OCI-LY3 (cell line): ENCODE results near the gene HP.
"Not testable (repeated sequence)": the region's sequence is repeated elsewhere in the genome, so short reads cannot be mapped to it uniquely, and the experiment has no call there.

ENCODE experiments used
- H2AFZ ChIP-seq: fragments of 200-600, 300-600 bp; shearing (Covaris generic); 2 replicates; pipeline ENCODE4 v1.6.0; 2014; ENCODE audit warnings: antibody characterized with exemption, low read depth, low read length
- H3K27ac ChIP-seq: fragments of 200-600, 300-600 bp; sonication (generic); 2 replicates; pipeline ENCODE4 v1.5.1; 2014; ENCODE audit warnings: mild to moderate bottlenecking, low read length, moderate library complexity, mixed read lengths
- H3K27me3 ChIP-seq: fragments of 200-600, 300-600 bp; sonication (generic); 2 replicates; pipeline ENCODE4 v1.6.1; 2014; ENCODE audit warnings: low read depth, low read length, mixed read lengths
- H3K36me3 ChIP-seq: fragments of 200-600, 300-600 bp; sonication (generic); replicated peaks from 2 replicates; pipeline ENCODE3; 2014; ENCODE audit warnings: low read depth, low read length, mixed read lengths
- H3K4me1 ChIP-seq: fragments of 300-600, 200-600 bp; sonication (generic); 2 replicates; pipeline ENCODE4 v1.6.1; 2014; ENCODE audit warnings: low read length, mixed read lengths
- H3K4me2 ChIP-seq: fragments of 200-600, 300-600 bp; sonication (generic); 2 replicates; pipeline ENCODE4 v1.6.1; 2014; ENCODE audit warnings: low read length, mixed read lengths
- H3K4me3 ChIP-seq: fragments of 300-600, 200-600 bp; sonication (generic); 2 replicates; pipeline ENCODE4 v1.5.1; 2014; ENCODE audit warnings: antibody characterized with exemption, mild to moderate bottlenecking, low read length, moderate library complexity
- H3K79me2 ChIP-seq: fragments of 300-600, 200-600 bp; shearing (Covaris generic); 2 replicates; pipeline ENCODE4 v1.6.1; 2014; ENCODE audit warnings: mild to moderate bottlenecking, low read length, mixed read lengths
- H3K9ac ChIP-seq: fragments of 300-600, 200-600 bp; shearing (Covaris generic); 2 replicates; pipeline ENCODE4 v1.6.0; 2014; ENCODE audit warnings: mild to moderate bottlenecking, low read length, moderate library complexity
- H3K9me3 ChIP-seq: fragments of 200-600, 300-600 bp; shearing (Covaris generic); 2 replicates; pipeline ENCODE4 v1.6.1; 2014; ENCODE audit warnings: low read length, mixed read lengths; ENCODE audit not compliant: insufficient read depth
- H4K20me1 ChIP-seq: fragments of 200-600, 300-600 bp; sonication (generic); 2 replicates; pipeline ENCODE4 v1.6.1; 2016; ENCODE audit warnings: low read length, mixed read lengths; ENCODE audit not compliant: insufficient read depth
- CTCF ChIP-seq: fragments of 200-600, 300-600 bp; sonication (generic); IDR thresholded peaks from 2 replicates; pipeline ENCODE4 v1.5.1; 2014; ENCODE audit warnings: antibody characterized with exemption, low read length, low read depth
- EZH2phosphoT487 ChIP-seq: fragments of 200-600 bp; shearing (Covaris generic); IDR thresholded peaks from 2 replicates; pipeline ENCODE4 v1.6.1; 2018; ENCODE audit warnings: antibody characterized with exemption, mixed run types, low read depth

The HP gene

GRCh38 chr16:72068930-72069329 is 14.6 kb downstream of the HP start:
- H3K4me3 ChIP-seq: no peak overlapping the region
- no peaks in the 10 kb centered on the region for H3K27me3 ChIP-seq
- TF ChIP-seq EZH2phosphoT487: no peak
- no peak for TF ChIP-seq CTCF
- H3K79me2 ChIP-seq: no peaks in the 10 kb centered on the region
- H3K36me3 ChIP-seq: no peaks in the 10 kb centered on the region
- no peaks in the 10 kb centered on the region for H4K20me1 ChIP-seq
- no peaks in the 10 kb centered on the region for H3K4me1 ChIP-seq
- no peak overlapping the region for H3K9ac ChIP-seq
- no peak overlapping the region for H3K4me2 ChIP-seq
- no peak overlapping the region for H2AFZ ChIP-seq
- H3K9me3 ChIP-seq: no peaks in the 10 kb centered on the region
- no peak overlapping the region for H3K27ac ChIP-seq

GRCh38 chr16:72072514-72073342 is 18.4 kb downstream of the HP start:
- TF ChIP-seq EZH2phosphoT487 (no peak), CTCF (no peak)
- no peak overlapping the region for H2AFZ ChIP-seq

GRCh38 chr16:72073560-72074230 is 19.4 kb downstream of the HP start:
- Histone ChIP-seq H3K79me2 (no peaks in the 10 kb centered on the region), H3K27me3 (no peaks in the 10 kb centered on the region), H4K20me1 (no peaks in the 10 kb centered on the region), H3K27ac (no peak overlapping the region), H3K36me3 (no peaks in the 10 kb centered on the region), H3K4me3 (no peak overlapping the region), H3K9me3 (no peaks in the 10 kb centered on the region), H3K9ac (no peak overlapping the region), H3K4me1 (no peaks in the 10 kb centered on the region), H2AFZ (no peak overlapping the region), H3K4me2 (no peak overlapping the region)
- TF ChIP-seq CTCF: no peak
- no peak for TF ChIP-seq EZH2phosphoT487

More at GRCh38 chr16:72072514-72073342, 18.4 kb downstream of the HP start:
- Histone ChIP-seq H3K9ac (no peak overlapping the region), H3K4me1 (no peaks in the 10 kb centered on the region), H4K20me1 (no peaks in the 10 kb centered on the region), H3K27ac (no peak overlapping the region), H3K4me3 (no peak overlapping the region), H3K36me3 (no peaks in the 10 kb centered on the region), H3K27me3 (no peaks in the 10 kb centered on the region), H3K4me2 (no peak overlapping the region), H3K9me3 (no peaks in the 10 kb centered on the region), H3K79me2 (no peaks in the 10 kb centered on the region)

GRCh38 chr16:72075067-72075466 is 20.8 kb downstream of the HP start:
- H3K36me3 ChIP-seq, H3K4me1 ChIP-seq, H3K9ac ChIP-seq, H3K4me3 ChIP-seq, H3K27ac ChIP-seq, H3K79me2 ChIP-seq, H3K9me3 ChIP-seq, H3K4me2 ChIP-seq, H2AFZ ChIP-seq, H4K20me1 ChIP-seq, H3K27me3 ChIP-seq: not testable (repeated sequence)

- not testable (repeated sequence) for H3K4me2 ChIP-seq, H2AFZ ChIP-seq, H3K36me3 ChIP-seq, H3K79me2 ChIP-seq, H3K4me1 ChIP-seq, H3K4me3 ChIP-seq, H3K27me3 ChIP-seq, H3K9me3 ChIP-seq, H4K20me1 ChIP-seq, H3K27ac ChIP-seq, H3K9ac ChIP-seq
These were observed 22.8 kb downstream of the HP start for GRCh38 chr16:72076991-72077706.
